ENCODE measurements around the gene DGCR2. TPM values are rescaled to one million over a fixed set of nuclear protein-coding genes. Genes with fewer than 3 reads are reported as not detected.
"Not testable (repeated sequence)": the region's sequence is repeated elsewhere in the genome, so short reads cannot be mapped to it uniquely, and the experiment has no call there.

The DGCR2 gene
- total and polyA plus RNA-seq, 2 of the 4 experiments (the other 2 are of a cell fraction), result 17.2 to 35.4 TPM

DNA sequence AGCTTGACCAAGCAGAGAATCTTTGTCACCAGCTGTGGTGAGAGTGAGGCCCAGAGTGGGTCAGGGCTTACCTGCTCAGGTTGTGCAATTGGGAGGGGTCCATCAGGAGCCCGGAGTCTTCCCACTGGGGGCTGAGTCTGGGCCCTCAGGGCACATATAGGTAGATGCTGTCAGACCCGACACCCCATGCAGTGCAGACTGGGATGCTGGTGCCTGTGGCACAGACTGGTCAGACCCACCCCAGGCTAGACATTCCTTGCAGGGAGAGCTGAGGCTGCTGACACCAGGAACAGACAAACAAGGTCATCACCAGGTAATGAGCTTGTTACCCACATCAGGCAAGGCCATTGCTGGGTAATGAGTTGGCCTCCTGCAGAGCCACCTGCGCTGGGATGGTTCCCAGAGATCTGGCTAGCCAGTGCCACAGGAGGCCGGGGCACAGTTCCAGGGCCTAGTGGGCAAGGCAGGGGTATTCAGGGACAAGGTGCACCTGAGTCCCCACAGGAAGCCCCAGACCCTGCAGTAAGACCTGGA lies 97.2 kb downstream of the DGCR2 start:
- H2BK5ac ChIP-seq (ENCODE audit: low read depth, low read length, poor library complexity, severe bottlenecking); H2AFZ ChIP-seq (replicated peaks; ENCODE audit: low read length, poor library complexity); H3K36me3 ChIP-seq (ENCODE audit: control insufficient read depth, insufficient read depth, low read length); H2AK5ac ChIP-seq (ENCODE audit: low read depth, low read length); H3K4me2 ChIP-seq (ENCODE audit: low read depth, low read length); H2BK20ac ChIP-seq (ENCODE audit: low read depth, low read length); DNase-seq; POLR2A ChIA-PET (ENCODE audit: unreplicated experiment); H4K91ac ChIP-seq (ENCODE audit: insufficient read depth, low read depth, low read length); H3K23ac ChIP-seq (ENCODE audit: low read depth, low read length); H2BK15ac ChIP-seq (ENCODE audit: low read depth, low read length); H3K9me1 ChIP-seq (ENCODE audit: insufficient read depth, low read length); H2BK120ac ChIP-seq (ENCODE audit: low read depth, low read length); H3K56ac ChIP-seq (ENCODE audit: extremely low read depth, insufficient read depth, low read length); H4K20me1 ChIP-seq (ENCODE audit: insufficient read depth, low read length); H3K4ac ChIP-seq (ENCODE audit: low read depth, low read length); H4K5ac ChIP-seq (ENCODE audit: low read depth, low read length); H3K4me3 ChIP-seq (ENCODE audit: insufficient read depth, low read depth, low read length); H3K9ac ChIP-seq (ENCODE audit: low read depth, low read length); H2AK9ac ChIP-seq (replicated peaks; ENCODE audit: low read depth, low read length, poor library complexity); H3K27ac ChIP-seq (ENCODE audit: insufficient read depth, low read length); intact Hi-C loops (cut with micrococcal nuclease); in situ Hi-C loops (cut with MboI; ENCODE audit: low sequenced_read_pairs); dilution Hi-C loops (cut with HindIII; ENCODE audit: low sequenced_read_pairs, unreplicated experiment); H3K9me3 ChIP-seq (ENCODE audit: control insufficient read depth, insufficient read depth, low read length); BruUV-seq (replicated peaks); H3K18ac ChIP-seq (ENCODE audit: low read depth, low read length); ATAC-seq (ENCODE audit: low read depth); H3K14ac ChIP-seq (replicated peaks; ENCODE audit: low read depth, low read length); CTCF ChIA-PET; H3K4me1 ChIP-seq (ENCODE audit: control insufficient read depth, insufficient read depth, low read length); H4K8ac ChIP-seq (ENCODE audit: low read depth in 2 of 2, low read length in 2 of 2); H3K79me1 ChIP-seq (ENCODE audit: low read depth in 1 of 2, low read length in 2 of 2): not testable (repeated sequence)
- H3K27me3 ChIP-seq (ENCODE audit: control insufficient read depth, insufficient read depth, low read length), result peaks cover 11% of the 10 kb centered on the region
- WGBS, 2 experiments (ENCODE audit: extremely low coverage in 2 of 2, insufficient read length in 1 of 2), result no CpG with 5 or more reads among the region's 4 CpGs

DNA sequence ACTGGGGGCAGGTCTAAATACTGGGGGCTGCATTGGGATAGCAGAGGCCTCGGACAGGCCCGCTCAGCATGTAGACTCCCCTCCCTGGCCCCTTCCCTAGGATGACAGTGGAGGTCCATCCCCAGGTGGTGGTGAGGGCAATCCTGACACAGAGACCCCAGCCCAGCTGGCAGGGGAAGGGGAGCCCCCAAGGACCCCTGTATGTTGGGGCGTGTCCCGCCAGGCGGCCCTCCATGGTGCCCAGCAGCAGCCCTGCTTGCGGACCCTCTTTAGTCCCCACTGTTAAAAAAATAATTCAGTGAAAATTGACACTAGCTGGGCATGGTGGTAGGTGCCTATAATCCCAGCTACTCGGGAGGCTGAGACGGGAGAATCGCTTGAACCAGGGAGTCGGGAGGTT lies 98.3 kb downstream of the DGCR2 start:
- H4K20me1 ChIP-seq (ENCODE audit: insufficient read depth, low read length); H2BK5ac ChIP-seq (ENCODE audit: low read depth, low read length, poor library complexity, severe bottlenecking); H2BK120ac ChIP-seq (ENCODE audit: low read depth, low read length); H2AK5ac ChIP-seq (ENCODE audit: low read depth, low read length); H3K4ac ChIP-seq (ENCODE audit: low read depth, low read length); H2AFZ ChIP-seq (replicated peaks; ENCODE audit: low read length, poor library complexity); CTCF ChIA-PET; H2BK15ac ChIP-seq (ENCODE audit: low read depth, low read length); H3K23ac ChIP-seq (ENCODE audit: low read depth, low read length); POLR2A ChIA-PET (ENCODE audit: unreplicated experiment); H4K91ac ChIP-seq (ENCODE audit: insufficient read depth, low read depth, low read length); DNase-seq; H3K56ac ChIP-seq (ENCODE audit: extremely low read depth, insufficient read depth, low read length); dilution Hi-C loops (cut with HindIII; ENCODE audit: low sequenced_read_pairs, unreplicated experiment); H3K79me1 ChIP-seq (ENCODE audit: low read depth in 1 of 2, low read length in 2 of 2); H3K9me1 ChIP-seq (ENCODE audit: insufficient read depth, low read length); H3K9me3 ChIP-seq (ENCODE audit: control insufficient read depth, insufficient read depth, low read length); H3K9ac ChIP-seq (ENCODE audit: low read depth, low read length); BruUV-seq (replicated peaks); H3K27ac ChIP-seq (ENCODE audit: insufficient read depth, low read length); intact Hi-C loops (cut with micrococcal nuclease); H3K36me3 ChIP-seq (ENCODE audit: control insufficient read depth, insufficient read depth, low read length); H3K14ac ChIP-seq (replicated peaks; ENCODE audit: low read depth, low read length); H3K4me2 ChIP-seq (ENCODE audit: low read depth, low read length); ATAC-seq (ENCODE audit: low read depth); H3K18ac ChIP-seq (ENCODE audit: low read depth, low read length); H3K4me3 ChIP-seq (ENCODE audit: insufficient read depth, low read depth, low read length); H2AK9ac ChIP-seq (replicated peaks; ENCODE audit: low read depth, low read length, poor library complexity); H3K4me1 ChIP-seq (ENCODE audit: control insufficient read depth, insufficient read depth, low read length); H4K5ac ChIP-seq (ENCODE audit: low read depth, low read length); H4K8ac ChIP-seq (ENCODE audit: low read depth in 2 of 2, low read length in 2 of 2); H2BK20ac ChIP-seq (ENCODE audit: low read depth, low read length); in situ Hi-C loops (cut with MboI; ENCODE audit: low sequenced_read_pairs): not testable (repeated sequence)
- WGBS, 2 experiments (ENCODE audit: extremely low coverage in 2 of 2, insufficient read length in 1 of 2), result no CpG with 5 or more reads among the region's 10 CpGs
- peaks cover 17% of the 10 kb centered on the region for H3K27me3 ChIP-seq (ENCODE audit: control insufficient read depth, insufficient read depth, low read length)

Measured in IMR-90 (cell line).